Hematopoietic multipotent progenitor cell treated with erythropoietin and hydrocortisone succinate and interleukin-3 and kit ligand, for 4 days (in vitro differentiated cells): ENCODE results near the gene ERBB2.
"Not testable (repeated sequence)": the region's sequence is repeated elsewhere in the genome, so short reads cannot be mapped to it uniquely, and the experiment has no call there.

Experiments used
- DNase-seq: peaks from one replicate; pipeline ENCODE4 v3.0.0-alpha.2; 2015

Gene ERBB2

GRCh38 chr17:39750131-39751015 lies 50.5 kb downstream of the ERBB2 start:
- DNase-seq = no peak

GRCh38 chr17:39751016-39751543 lies 51.2 kb downstream of the ERBB2 start:
- DNase-seq = no peak

GRCh38 chr17:39751637-39752036 lies 51.8 kb downstream of the ERBB2 start:
- DNase-seq = no peak

- no peak for DNase-seq
Measured at GRCh38 chr17:39752241-39752881, 52.5 kb downstream of the ERBB2 start.

GRCh38 chr17:39753514-39754160 lies 53.8 kb downstream of the ERBB2 start:
- DNase-seq = peak; percentile 72

- peak; percentile 98 for DNase-seq
Measured at GRCh38 chr17:39754161-39754957, 54.5 kb downstream of the ERBB2 start.

- DNase-seq = peak; percentile 28
Measured at GRCh38 chr17:39754958-39755553, 55.2 kb downstream of the ERBB2 start.

- peak; percentile 45 for DNase-seq
Measured at GRCh38 chr17:39755554-39756379, 55.9 kb downstream of the ERBB2 start.

- DNase-seq = no peak
Measured at GRCh38 chr17:39756380-39757079, 56.7 kb downstream of the ERBB2 start.

- DNase-seq = no peak
Measured at GRCh38 chr17:39757176-39757662, 57.4 kb downstream of the ERBB2 start.

- DNase-seq = peak; percentile 41
Measured at GRCh38 chr17:39757931-39758873, 58.3 kb downstream of the ERBB2 start.

- no peak for DNase-seq
Measured at GRCh38 chr17:39759204-39759603, 59.3 kb downstream of the ERBB2 start.

- DNase-seq = no peak
Measured at GRCh38 chr17:39761861-39762496, 62.1 kb downstream of the ERBB2 start.

GRCh38 chr17:39763051-39763820 lies 63.4 kb downstream of the ERBB2 start:
- DNase-seq = no peak

GRCh38 chr17:39764171-39764570 lies 64.3 kb downstream of the ERBB2 start:
- not testable (repeated sequence) for DNase-seq

GRCh38 chr17:39765175-39765574 lies 65.3 kb downstream of the ERBB2 start:
- DNase-seq = peak; percentile 32

GRCh38 chr17:39765766-39766165 lies 65.9 kb downstream of the ERBB2 start:
- DNase-seq = no peak

GRCh38 chr17:39767147-39767546 lies 67.3 kb downstream of the ERBB2 start:
- no peak for DNase-seq
